Measurements from ENCODE around the gene LINC00237. TPM values are rescaled to one million over a fixed set of nuclear protein-coding genes. Genes with fewer than 3 reads are reported as not detected.
A peak's percentile ranks its signal among the peaks of the same experiment; 100 is the strongest.

The LINC00237 gene
- total and polyA plus RNA-seq, 7 experiments from 2014 or later, result not detected

DNA sequence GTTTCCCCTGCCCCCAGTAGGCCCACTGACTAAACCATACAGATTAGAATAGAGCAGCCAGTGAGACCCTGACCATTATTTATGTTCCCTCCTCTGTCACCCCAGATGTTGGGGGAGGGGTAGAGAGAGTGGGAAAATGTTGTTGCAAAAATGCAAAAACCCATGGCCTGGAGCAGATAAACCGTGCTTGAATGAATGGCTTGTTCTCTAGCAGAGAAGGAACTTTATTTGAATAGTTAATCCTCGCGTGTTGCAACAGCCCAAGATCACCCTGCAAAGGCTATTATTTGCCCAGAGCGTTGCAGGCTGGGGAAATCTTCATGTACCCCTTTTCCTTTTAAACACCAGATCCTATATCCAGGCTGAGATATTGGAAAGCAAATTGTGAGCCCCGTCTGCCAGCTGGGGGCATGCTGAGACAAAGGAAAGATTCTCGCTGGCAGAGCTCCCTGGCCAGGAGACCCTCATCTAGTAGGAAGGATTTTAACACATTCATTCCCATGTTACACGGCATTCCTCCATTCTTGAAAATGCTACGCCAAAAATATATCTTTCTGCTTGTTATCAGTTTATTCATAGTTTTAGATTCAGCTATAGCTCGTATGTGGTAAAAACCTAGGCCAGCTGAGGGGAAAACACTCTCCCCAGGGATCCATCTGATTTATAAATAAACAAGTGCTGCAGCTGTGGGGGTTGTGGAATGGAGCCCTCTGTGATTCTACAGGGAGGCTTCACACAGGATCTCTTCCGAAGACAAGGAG lies 53.0 kb downstream of the LINC00237 start:
- intact Hi-C loops (cut with micrococcal nuclease), result no loop called here
- H3K36me3 Mint-ChIP-seq, result no peaks in the 10 kb centered on the region
- POLR2A ChIA-PET, result no interaction called here
- H3K4me3 ChIP-seq (ENCODE audit: low read length), result no peak overlapping the region
- DNase-seq, result no peak
- no peak overlapping the region for H3K4me3 Mint-ChIP-seq
- no peaks in the 10 kb centered on the region for H3K4me1 ChIP-seq (ENCODE audit: control insufficient read depth in 2 of 2, insufficient read depth in 2 of 2, low read length in 2 of 2)
- no peaks in the 10 kb centered on the region for H3K36me3 ChIP-seq (ENCODE audit: control insufficient read depth in 2 of 3, insufficient read depth in 3 of 3, low read length in 3 of 3)
- H3K9me3 ChIP-seq (ENCODE audit: control insufficient read depth in 2 of 3, low read length in 3 of 3), result no peaks in the 10 kb centered on the region
- H3K27me3 Mint-ChIP-seq, result peaks cover 30 to 47% (median 37%) of the 10 kb centered on the region in 5 donors
- no peak overlapping the region for H3K27ac Mint-ChIP-seq
- no peak for ATAC-seq
- no peaks in the 10 kb centered on the region for H3K27me3 ChIP-seq (ENCODE audit: control insufficient read depth in 2 of 2, insufficient read depth in 2 of 2, low read length in 2 of 2)
- no peak overlapping the region for H3K27ac ChIP-seq (ENCODE audit: low read depth, low read length)
- CTCF ChIA-PET, result interaction anchor here (1.0 kb wide), 1 partner anchor 9 kb away, joined by 3 read pairs; no protein-coding TSS in a partner anchor
- no peaks in the 10 kb centered on the region for H3K4me1 Mint-ChIP-seq
- H3K9me3 Mint-ChIP-seq, result peaks cover 0 to 1% (median 0%) of the 10 kb centered on the region in 11 donors

DNA sequence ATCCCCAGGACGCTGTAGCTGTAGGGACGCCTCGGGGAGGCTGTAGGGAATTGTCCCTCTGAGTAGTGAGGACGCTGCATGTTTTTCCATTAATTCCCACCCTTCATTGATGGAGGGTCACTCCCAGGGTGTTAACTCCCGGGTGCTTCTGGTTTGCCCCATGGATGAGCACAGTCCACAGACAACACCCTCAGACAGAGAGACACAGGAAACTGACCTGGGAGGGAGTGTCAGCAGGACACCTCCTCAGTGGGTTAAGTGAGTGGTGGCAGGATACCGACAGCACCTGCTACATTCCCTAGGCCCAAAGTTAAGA lies 53.5 kb downstream of the LINC00237 start:
- CTCF ChIA-PET, result no interaction called here
- no peaks in the 10 kb centered on the region for H3K9me3 ChIP-seq (ENCODE audit: control insufficient read depth in 2 of 3, low read length in 3 of 3)
- H3K36me3 Mint-ChIP-seq, result no peaks in the 10 kb centered on the region
- intact Hi-C loops (cut with micrococcal nuclease), result no loop called here
- no peak overlapping the region for H3K4me3 Mint-ChIP-seq
- DNase-seq (no peak), ATAC-seq (no peak)
- H3K4me3 ChIP-seq (ENCODE audit: low read length), result no peak overlapping the region
- H3K27ac Mint-ChIP-seq, result no peak overlapping the region
- POLR2A ChIA-PET, result no interaction called here
- H3K9me3 Mint-ChIP-seq, result peaks cover 0 to 1% (median 0%) of the 10 kb centered on the region in 11 donors
- H3K27ac ChIP-seq (ENCODE audit: low read depth, low read length), result no peak overlapping the region
- H3K36me3 ChIP-seq (ENCODE audit: control insufficient read depth in 2 of 3, insufficient read depth in 3 of 3, low read length in 3 of 3), result no peaks in the 10 kb centered on the region
- H3K27me3 Mint-ChIP-seq, result peaks cover 27 to 45% (median 37%) of the 10 kb centered on the region in 5 donors
- H3K4me1 Mint-ChIP-seq, result no peaks in the 10 kb centered on the region
- H3K27me3 ChIP-seq (ENCODE audit: control insufficient read depth in 2 of 2, insufficient read depth in 2 of 2, low read length in 2 of 2), result no peaks in the 10 kb centered on the region
- no peaks in the 10 kb centered on the region for H3K4me1 ChIP-seq (ENCODE audit: control insufficient read depth in 2 of 2, insufficient read depth in 2 of 2, low read length in 2 of 2)

DNA sequence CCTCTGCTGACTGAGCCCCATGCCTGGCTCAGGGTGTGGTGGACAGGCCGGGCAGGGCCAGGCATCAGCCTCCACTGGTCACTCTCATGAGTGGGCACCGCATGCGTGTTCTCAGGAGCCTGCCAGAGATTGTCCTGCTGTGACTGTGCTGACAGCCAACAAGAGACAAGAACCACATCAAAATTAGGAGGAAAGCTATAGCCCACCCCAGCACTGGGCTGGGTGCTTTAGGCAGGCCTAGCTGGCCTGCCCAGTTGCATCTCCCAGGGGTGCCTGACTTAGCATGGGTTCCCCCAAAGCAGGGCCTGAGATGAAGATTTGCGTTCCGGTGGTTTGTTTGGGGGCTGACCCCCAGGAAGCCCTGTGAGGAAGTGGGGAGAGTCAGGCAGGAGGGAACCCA lies 53.9 kb downstream of the LINC00237 start:
- POLR2A ChIA-PET, result no interaction called here
- intact Hi-C loops (cut with micrococcal nuclease), result no loop called here
- Histone ChIP-seq H3K4me3 (ENCODE audit: low read length) (no peak overlapping the region), H3K27me3 (ENCODE audit: control insufficient read depth in 2 of 2, insufficient read depth in 2 of 2, low read length in 2 of 2) (no peaks in the 10 kb centered on the region), H3K36me3 (ENCODE audit: control insufficient read depth in 2 of 3, insufficient read depth in 3 of 3, low read length in 3 of 3) (no peaks in the 10 kb centered on the region), H3K4me1 (ENCODE audit: control insufficient read depth in 2 of 2, insufficient read depth in 2 of 2, low read length in 2 of 2) (no peaks in the 10 kb centered on the region), H3K9me3 (ENCODE audit: control insufficient read depth in 2 of 3, low read length in 3 of 3) (no peaks in the 10 kb centered on the region), H3K27ac (ENCODE audit: low read depth, low read length) (no peak overlapping the region)
- Mint-ChIP-seq H3K9me3 (peaks cover 0 to 1% (median 0%) of the 10 kb centered on the region in 11 donors), H3K4me1 (no peaks in the 10 kb centered on the region), H3K4me3 (no peak overlapping the region), H3K27ac (peak overlapping the region in 1 of 9 donors; percentile 82), H3K27me3 (peaks cover 26 to 43% (median 37%) of the 10 kb centered on the region in 5 donors), H3K36me3 (no peaks in the 10 kb centered on the region)
- CTCF ChIA-PET, result no interaction called here
- ATAC-seq, result no peak
- no peak for DNase-seq

DNA sequence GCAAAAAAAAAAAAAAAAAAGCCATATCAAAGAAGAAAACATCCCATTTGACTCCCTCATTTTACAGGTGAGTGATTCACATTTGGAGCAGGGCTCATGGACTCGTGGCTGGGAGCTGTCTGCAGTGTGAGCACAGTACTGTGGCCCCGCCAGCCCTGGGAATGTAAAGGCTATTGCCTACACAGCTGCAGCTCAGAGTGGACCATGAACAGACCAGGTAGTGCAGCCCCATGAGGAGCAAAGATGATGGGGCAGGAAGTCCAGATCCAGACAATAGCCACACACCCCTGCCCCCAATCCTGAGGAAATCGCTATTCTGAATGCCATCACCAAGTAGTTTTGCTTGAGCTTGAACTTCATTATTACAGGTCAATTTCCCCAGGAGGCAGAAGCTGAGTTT lies 55.4 kb downstream of the LINC00237 start:
- ChIA-PET POLR2A (no interaction called here), CTCF (interaction anchor here (0.8 to 1.4 kb wide), 2 partner anchors 8 kb away, joined by 4 read pairs; no protein-coding TSS in a partner anchor)
- intact Hi-C loops (cut with micrococcal nuclease), result no loop called here
- Mint-ChIP-seq H3K27me3 (peaks cover 22 to 55% (median 47%) of the 10 kb centered on the region in 5 donors), H3K4me1 (no peaks in the 10 kb centered on the region), H3K9me3 (peaks cover 0 to 1% (median 0%) of the 10 kb centered on the region in 11 donors), H3K36me3 (no peaks in the 10 kb centered on the region), H3K27ac (peak overlapping the region in 1 of 9 donors; percentile 18), H3K4me3 (no peak overlapping the region)
- no peaks in the 10 kb centered on the region for H3K9me3 ChIP-seq (ENCODE audit: control insufficient read depth in 2 of 3, low read length in 3 of 3)
- DNase-seq (no peak), ATAC-seq (no peak)
- H3K4me3 ChIP-seq (ENCODE audit: low read length), result no peak overlapping the region
- no peaks in the 10 kb centered on the region for H3K27me3 ChIP-seq (ENCODE audit: control insufficient read depth in 2 of 2, insufficient read depth in 2 of 2, low read length in 2 of 2)
- H3K27ac ChIP-seq (ENCODE audit: low read depth, low read length), result no peak overlapping the region
- no peaks in the 10 kb centered on the region for H3K36me3 ChIP-seq (ENCODE audit: control insufficient read depth in 2 of 3, insufficient read depth in 3 of 3, low read length in 3 of 3)
- H3K4me1 ChIP-seq (ENCODE audit: control insufficient read depth in 2 of 2, insufficient read depth in 2 of 2, low read length in 2 of 2), result no peaks in the 10 kb centered on the region

GRCh38 chr20:21049305-21049828 lies 56.8 kb downstream of the LINC00237 start:
- intact Hi-C loops (cut with micrococcal nuclease), result loop anchor here in 1 of 2 donors (1.0 kb wide), 1 partner anchor 456 kb away; no protein-coding TSS in a partner anchor

DNA sequence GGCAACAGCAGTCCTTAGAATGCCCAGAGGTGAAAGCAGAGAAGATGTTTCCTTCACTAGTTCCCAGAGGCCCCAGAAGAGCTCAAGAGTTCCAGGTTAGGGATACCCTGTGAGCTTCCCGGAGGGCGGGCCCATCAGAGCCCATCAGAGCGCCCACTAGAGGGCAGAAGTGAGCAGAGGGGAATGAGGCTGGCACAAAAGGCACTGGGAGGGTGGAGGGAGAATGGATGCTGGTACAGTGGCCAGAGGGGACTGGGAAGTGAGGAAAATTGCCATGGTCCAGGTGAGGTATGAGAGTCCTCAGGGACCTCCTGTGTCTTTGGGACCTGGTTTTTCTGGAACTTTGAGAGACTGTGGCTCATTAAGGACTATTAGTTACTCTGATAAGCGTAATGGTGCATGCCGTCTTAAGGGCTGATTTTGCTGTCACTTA lies 57.3 kb downstream of the LINC00237 start:
- intact Hi-C loops (cut with micrococcal nuclease), result loop anchor here in 1 of 2 donors (1.0 kb wide), 1 partner anchor 456 kb away; no protein-coding TSS in a partner anchor

More at GRCh38 chr20:21049305-21049828, 56.8 kb downstream of the LINC00237 start:
- DNase-seq (no peak), ATAC-seq (no peak)
- ChIA-PET POLR2A (no interaction called here), CTCF (interaction anchor here (1.0 to 1.4 kb wide), 2 partner anchors 10 to 456 kb away, joined by 3 to 4 read pairs; no protein-coding TSS in a partner anchor)
- H3K36me3 Mint-ChIP-seq, result no peaks in the 10 kb centered on the region
- H3K9me3 Mint-ChIP-seq, result peaks cover 0 to 1% (median 0%) of the 10 kb centered on the region in 11 donors
- H3K4me1 ChIP-seq (ENCODE audit: control insufficient read depth in 2 of 2, insufficient read depth in 2 of 2, low read length in 2 of 2), result no peaks in the 10 kb centered on the region
- H3K4me1 Mint-ChIP-seq, result no peaks in the 10 kb centered on the region
- H3K27me3 ChIP-seq (ENCODE audit: control insufficient read depth in 2 of 2, insufficient read depth in 2 of 2, low read length in 2 of 2), result no peaks in the 10 kb centered on the region
- no peak overlapping the region for H3K4me3 ChIP-seq (ENCODE audit: low read length)
- H3K4me3 Mint-ChIP-seq, result no peak overlapping the region
- H3K27ac Mint-ChIP-seq, result no peak overlapping the region
- no peak overlapping the region for H3K27ac ChIP-seq (ENCODE audit: low read depth, low read length)
- H3K9me3 ChIP-seq (ENCODE audit: control insufficient read depth in 2 of 3, low read length in 3 of 3), result no peaks in the 10 kb centered on the region
- H3K27me3 Mint-ChIP-seq, result peaks cover 17 to 53% (median 38%) of the 10 kb centered on the region in 5 donors
- no peaks in the 10 kb centered on the region for H3K36me3 ChIP-seq (ENCODE audit: control insufficient read depth in 2 of 3, insufficient read depth in 3 of 3, low read length in 3 of 3)

More for the DNA sequence above, 57.3 kb downstream of the LINC00237 start:
- Histone ChIP-seq H3K4me3 (ENCODE audit: low read length) (no peak overlapping the region), H3K27me3 (ENCODE audit: control insufficient read depth in 2 of 2, insufficient read depth in 2 of 2, low read length in 2 of 2) (no peaks in the 10 kb centered on the region), H3K36me3 (ENCODE audit: control insufficient read depth in 2 of 3, insufficient read depth in 3 of 3, low read length in 3 of 3) (no peaks in the 10 kb centered on the region), H3K4me1 (ENCODE audit: control insufficient read depth in 2 of 2, insufficient read depth in 2 of 2, low read length in 2 of 2) (no peaks in the 10 kb centered on the region), H3K9me3 (ENCODE audit: control insufficient read depth in 2 of 3, low read length in 3 of 3) (no peaks in the 10 kb centered on the region), H3K27ac (ENCODE audit: low read depth, low read length) (no peak overlapping the region)
- Mint-ChIP-seq H3K27ac (peak overlapping the region in 1 of 9 donors; percentile 72), H3K36me3 (no peaks in the 10 kb centered on the region), H3K4me1 (no peaks in the 10 kb centered on the region), H3K4me3 (no peak overlapping the region), H3K27me3 (peaks cover 16 to 50% (median 33%) of the 10 kb centered on the region in 5 donors), H3K9me3 (peaks cover 0 to 1% (median 0%) of the 10 kb centered on the region in 11 donors)
- POLR2A ChIA-PET, result no interaction called here
- peak in 7 of 9 donors; percentile 7 to 58 (median 27) for DNase-seq
- ATAC-seq, result peak; percentile 71
- CTCF ChIA-PET, result interaction anchor here (1.0 to 1.3 kb wide), 2 partner anchors 454 to 456 kb away, joined by 3 read pairs; no protein-coding TSS in a partner anchor

Measured in naive thymus-derived CD4-positive, alpha-beta T cell (primary cell).